Muscle layer of duodenum (tissue), 2 donors: Measurements from ENCODE around the gene SNAPC1.

ENCODE experiments used
- H3K27ac ChIP-seq: one replicate; pipeline ENCODE4 v1.7.0; 2013; ENCODE audit warnings: mild to moderate bottlenecking, low read length
- H3K27me3 ChIP-seq: one replicate; pipeline ENCODE4 v1.7.0; 2013; ENCODE audit warnings: low read depth, mild to moderate bottlenecking, control low read depth, low read length
- H3K36me3 ChIP-seq, 2 donors: one replicate each; pipeline ENCODE4 v1.7.0; 2013; ENCODE audit warnings: low read length in 2 of 2, control low read depth in 1 of 2, mild to moderate bottlenecking in 1 of 2; ENCODE audit not compliant: insufficient read depth in 2 of 2, control insufficient read depth in 1 of 2
- H3K4me1 ChIP-seq, 2 donors: one replicate each; pipeline ENCODE4 v1.7.0; 2013; ENCODE audit warnings: low read length in 2 of 2, mild to moderate bottlenecking in 2 of 2, control low read depth in 1 of 2, moderate library complexity in 1 of 2; ENCODE audit not compliant: insufficient read depth in 2 of 2, control insufficient read depth in 1 of 2
- H3K4me3 ChIP-seq, 2 donors: one replicate each; pipeline ENCODE4 v1.7.0; 2013; ENCODE audit warnings: low read length in 2 of 2, low read depth in 1 of 2, mild to moderate bottlenecking in 1 of 2
- H3K9me3 ChIP-seq, 2 donors: one replicate each; pipeline ENCODE4 v1.7.0; 2013; ENCODE audit warnings: low read length in 2 of 2, control low read depth in 1 of 2, mild to moderate bottlenecking in 1 of 2; ENCODE audit not compliant: control insufficient read depth in 1 of 2
- donor health status: healthy.

The SNAPC1 gene

GRCh38 chr14:61761959-61762786 is at the start of gene SNAPC1:
Gene SNAPC1, plus strand, starts transcription at chr14:61762420. Its CDS starts 41 bp downstream, at chr14:61762461.
- peak within 1 kb of the TSS; percentile 94 for H3K27ac ChIP-seq
- H3K9me3 ChIP-seq: no peaks in the 10 kb centered on the region
- peak within 1 kb of the TSS; percentile 88 to 95 for H3K4me3 ChIP-seq
- H3K36me3 ChIP-seq: no peaks in the 10 kb centered on the region
- H3K27me3 ChIP-seq: no peaks in the 10 kb centered on the region
- peaks cover 7 to 9% of the 10 kb centered on the region in 2 donors for H3K4me1 ChIP-seq

GRCh38 chr14:61713724-61714437 is 48.3 kb upstream of the SNAPC1 start:
- no peaks in the 10 kb centered on the region for H3K9me3 ChIP-seq
- no peaks in the 10 kb centered on the region for H3K36me3 ChIP-seq
- H3K27me3 ChIP-seq: no peaks in the 10 kb centered on the region
- H3K4me1 ChIP-seq: peaks cover 10 to 39% of the 10 kb centered on the region in 2 donors
- no peak overlapping the region for H3K27ac ChIP-seq
- H3K4me3 ChIP-seq: no peak overlapping the region

GRCh38 chr14:61716956-61717355 is 45.3 kb upstream of the SNAPC1 start:
- Histone ChIP-seq H3K27me3 (no peaks in the 10 kb centered on the region), H3K4me3 (no peak overlapping the region), H3K4me1 (peaks cover 9 to 41% of the 10 kb centered on the region in 2 donors), H3K36me3 (peaks cover 0 to 6% of the 10 kb centered on the region in 2 donors), H3K9me3 (no peaks in the 10 kb centered on the region), H3K27ac (no peak overlapping the region)

- Histone ChIP-seq H3K9me3 (no peaks in the 10 kb centered on the region), H3K4me1 (peaks cover 7 to 34% of the 10 kb centered on the region in 2 donors), H3K4me3 (no peak overlapping the region), H3K36me3 (peaks cover 7 to 13% of the 10 kb centered on the region in 2 donors), H3K27me3 (no peaks in the 10 kb centered on the region), H3K27ac (no peak overlapping the region)
Measured at GRCh38 chr14:61718039-61718438, 44.2 kb upstream of the SNAPC1 start.

GRCh38 chr14:61719344-61720293 is 42.6 kb upstream of the SNAPC1 start:
- no peaks in the 10 kb centered on the region for H3K9me3 ChIP-seq
- no peak overlapping the region for H3K4me3 ChIP-seq
- H3K27ac ChIP-seq: peak overlapping the region; percentile 45
- H3K4me1 ChIP-seq: peaks cover 7 to 24% of the 10 kb centered on the region in 2 donors
- peaks cover 19 to 27% of the 10 kb centered on the region in 2 donors for H3K36me3 ChIP-seq
- H3K27me3 ChIP-seq: no peaks in the 10 kb centered on the region

- Histone ChIP-seq H3K9me3 (no peaks in the 10 kb centered on the region), H3K4me1 (peaks cover 7 to 24% of the 10 kb centered on the region in 2 donors), H3K27me3 (no peaks in the 10 kb centered on the region), H3K4me3 (no peak overlapping the region), H3K27ac (peak overlapping the region; percentile 45), H3K36me3 (peaks cover 23 to 28% of the 10 kb centered on the region in 2 donors)
Measured at GRCh38 chr14:61720294-61720661, 41.9 kb upstream of the SNAPC1 start.

- no peaks in the 10 kb centered on the region for H3K9me3 ChIP-seq
- H3K36me3 ChIP-seq: peaks cover 23 to 28% of the 10 kb centered on the region in 2 donors
- H3K4me1 ChIP-seq: peaks cover 7 to 21% of the 10 kb centered on the region in 2 donors
- no peaks in the 10 kb centered on the region for H3K27me3 ChIP-seq
- no peak overlapping the region for H3K27ac ChIP-seq
- H3K4me3 ChIP-seq: no peak overlapping the region
Measured at GRCh38 chr14:61720741-61721140, 41.5 kb upstream of the SNAPC1 start.

GRCh38 chr14:61724133-61724532 is 38.1 kb upstream of the SNAPC1 start:
- Histone ChIP-seq H3K9me3 (no peaks in the 10 kb centered on the region), H3K27ac (no peak overlapping the region), H3K27me3 (no peaks in the 10 kb centered on the region), H3K36me3 (peaks cover 47 to 51% of the 10 kb centered on the region in 2 donors), H3K4me1 (peaks cover 5 to 12% of the 10 kb centered on the region in 2 donors), H3K4me3 (no peak overlapping the region)

GRCh38 chr14:61726778-61727658 is 35.2 kb upstream of the SNAPC1 start:
- Histone ChIP-seq H3K4me3 (no peak overlapping the region), H3K27me3 (no peaks in the 10 kb centered on the region), H3K4me1 (peaks cover 0 to 3% of the 10 kb centered on the region in 2 donors), H3K9me3 (no peaks in the 10 kb centered on the region), H3K36me3 (peaks cover 46 to 60% of the 10 kb centered on the region in 2 donors), H3K27ac (no peak overlapping the region)

GRCh38 chr14:61730756-61731373 is 31.4 kb upstream of the SNAPC1 start:
- H3K27ac ChIP-seq: no peak overlapping the region
- H3K4me3 ChIP-seq: no peak overlapping the region
- peaks cover 53 to 69% of the 10 kb centered on the region in 2 donors for H3K36me3 ChIP-seq
- no peaks in the 10 kb centered on the region for H3K9me3 ChIP-seq
- H3K27me3 ChIP-seq: no peaks in the 10 kb centered on the region
- H3K4me1 ChIP-seq: no peaks in the 10 kb centered on the region
